K562 (cell line): ENCODE results near the gene MIEF1. TPM values are rescaled to one million over a fixed set of nuclear protein-coding genes. Genes with fewer than 3 reads are reported as not detected.

Experiments used
- BCOR ChIP-seq: fragments of 450-650 bp; IDR thresholded peaks from 2 replicates; pipeline ENCODE4 v1.6.1; 2016
- CHCHD3 ChIP-seq: fragments of 250-450 bp; sonication (Bioruptor Pico); IDR thresholded peaks from 2 replicates; pipeline ENCODE4 v2.1.2; 2022; ENCODE audit warnings: mild to moderate bottlenecking
- GTF2A2 ChIP-seq: IDR thresholded peaks from 2 replicates; pipeline ENCODE4 v1.6.1; 2016; ENCODE audit warnings: mild to moderate bottlenecking, missing genetic modification characterization, missing compliant biosample characterization
- IRF1 ChIP-seq: sonication (generic); formaldehyde crosslinking; IDR thresholded peaks from 2 replicates; pipeline ENCODE4 v1.8.0; 2022; ENCODE audit warnings: missing genetic modification reagents, mild to moderate bottlenecking, borderline replicate concordance
- POLR2G ChIP-seq: fragments of 200-400 bp; formaldehyde crosslinking; IDR thresholded peaks from 2 replicates; pipeline ENCODE4 v1.6.1; 2017; ENCODE audit warnings: low read depth, mild to moderate bottlenecking, antibody characterized with exemption, low read length, moderate library complexity
- RBBP5 ChIP-seq: fragments of 200-600 bp; sonication (generic); IDR thresholded peaks from 2 replicates; pipeline ENCODE4 v1.6.1; 2012; ENCODE audit warnings: borderline replicate concordance, mild to moderate bottlenecking, low read length, control low read depth, inconsistent platforms; ENCODE audit not compliant: insufficient read depth, poor library complexity, severe bottlenecking
- SMARCA5 ChIP-seq: fragments of 450-650 bp; IDR thresholded peaks from 2 replicates; pipeline ENCODE4 v1.6.1; 2016
- SMARCB1 ChIP-seq: IDR thresholded peaks from 2 replicates; pipeline ENCODE4 v1.6.1; 2011; ENCODE audit warnings: improper control_type of control experiment, low read depth; ENCODE audit not compliant: insufficient read length
- TEAD1 ChIP-seq, 2 experiments: fragments of 450-650 bp in 1 of 2; sonication (generic) in 1 of 2; formaldehyde crosslinking; IDR thresholded peaks; 2 replicates each; pipeline versions ENCODE4 v1.4.0 to v1.8.0; 2020 to 2022; ENCODE audit warnings: mild to moderate bottlenecking in 2 of 2, missing genetic modification reagents in 1 of 2
- THRB ChIP-seq: fragments of 450-650 bp; formaldehyde crosslinking; conservative IDR thresholded peaks from 2 replicates; pipeline ENCODE4 v1.4.0; 2022; ENCODE audit warnings: mild to moderate bottlenecking, missing genetic modification characterization
- ZBTB2 ChIP-seq: fragments of 450-650 bp; IDR thresholded peaks from 2 replicates; pipeline ENCODE4 v1.6.1; 2016; ENCODE audit warnings: antibody characterized with exemption
- ZBTB40 ChIP-seq, 2 experiments: fragments of 450-650 bp in 1 of 2; sonication (generic) in 1 of 2; formaldehyde crosslinking in 1 of 2; IDR thresholded peaks; 2 replicates each; pipeline versions ENCODE4 v1.7.1 to v1.9.0; 2016 to 2022; ENCODE audit warnings: inconsistent platforms in 1 of 2, mild to moderate bottlenecking in 1 of 2, missing genetic modification reagents in 1 of 2
- ZNF740 ChIP-seq, 3 experiments: fragments of 200-800 bp in 1 of 3; sonication (Bioruptor generic) in 1 of 3; sonication (generic) in 1 of 3; formaldehyde crosslinking in 1 of 3; IDR thresholded peaks; 2 replicates each; pipeline versions ENCODE4 v1.6.1 to v1.8.0; 2016 to 2022; ENCODE audit warnings: mild to moderate bottlenecking in 2 of 3, missing compliant biosample characterization in 2 of 3, missing genetic modification characterization in 2 of 3, missing genetic modification reagents in 1 of 3
- polyA plus RNA-seq, 8 experiments: library from polyadenylated mRNA; depleted of rRNA in 4 of 8; stranded (reverse) in 5 of 8; unstranded in 3 of 8; fragments of >200 nt; fragmentation: Nextera tagmentation in 2 of 8; fragmentation: Illumina TruSeq in 1 of 8; extraction: Ambion mirVana in 2 of 8; extraction: Trizol in 1 of 8; gene quantifications; 2 replicates each; pipeline versions ENCODE4 v1.2.1 to v1.2.3, GENCODE V29; 2011 to 2014; ENCODE audit warnings: inconsistent platforms in 1 of 8, missing spikeins in 1 of 8
- total RNA-seq, 7 experiments: library from RNA; depleted of rRNA in 6 of 7; stranded (reverse); fragments of >200 nt in 6 of 7; fragmentation: Illumina TruSeq in 2 of 7; extraction: Trizol in 2 of 7; gene quantifications; 2 replicates each; pipeline versions ENCODE4 v1.2.1 to v1.2.3, GENCODE V29; 2011 to 2021; ENCODE audit warnings: low replicate concordance in 1 of 7

The MIEF1 gene
- total and polyA plus RNA-seq, 9 of the 15 experiments (the other 6 are each of a cell fraction or from before 2014, with no cell fraction given) = 10.9 to 51.8 (median 25.5) TPM

GRCh38 chr22:39519681-39520225 is 17.7 kb downstream of the MIEF1 start (continued):
- no peak for TF ChIP-seq ZNF740 (CRISPR knock-in tag; IDR thresholded peaks at IDR 0.05)
- no peak for TF ChIP-seq ZNF740 (tag; IDR thresholded peaks at IDR 0.05)
- TF ChIP-seq SMARCA5 = no peak
- TF ChIP-seq ZBTB40 (IDR thresholded peaks at IDR 0.05) = no peak
- TF ChIP-seq ZBTB40 (CRISPR knock-in tag; IDR thresholded peaks at IDR 0.05) = no peak
- TF ChIP-seq RBBP5 = no peak
- TF ChIP-seq POLR2G = peak; percentile 82
- TF ChIP-seq ZBTB2 = no peak
- no peak for TF ChIP-seq BCOR
- TF ChIP-seq SMARCB1 = no peak
- TF ChIP-seq GTF2A2 (tag) = no peak
- no peak for TF ChIP-seq THRB (CRISPR knock-in tag)
- 0 out of 4 replicates have a peak, but pooled peaks of 1 of the 2 experiments have one; percentile 4 for TF ChIP-seq TEAD1 (CRISPR knock-in tag; IDR thresholded peaks at IDR 0.05)
- TF ChIP-seq CHCHD3 (CRISPR knock-in tag) = no peak
- no peak for TF ChIP-seq IRF1
